ENCODE results near the gene KCNG2.

Gene KCNG2

DNA sequence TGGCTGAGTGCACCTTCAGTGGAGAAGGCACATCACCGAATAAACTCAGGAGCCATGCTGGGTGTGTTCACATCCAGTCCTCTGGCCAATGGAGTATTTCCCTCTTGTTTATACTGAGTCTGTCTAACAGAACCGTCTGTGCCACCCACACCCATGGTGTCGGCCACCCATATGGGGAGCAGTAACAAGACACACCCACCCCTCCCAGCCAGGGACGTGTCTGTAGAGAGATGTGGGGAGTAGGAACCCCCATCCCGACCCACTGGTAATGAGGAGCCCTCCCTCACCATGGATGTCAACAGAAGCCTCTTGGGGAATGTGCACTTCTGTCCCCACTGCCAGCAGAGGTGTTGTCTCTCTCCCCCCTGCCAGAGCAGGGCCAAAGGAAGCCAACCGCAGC, 37.1 kb downstream of the KCNG2 start:
- TF ChIP-seq, protein P1, sequence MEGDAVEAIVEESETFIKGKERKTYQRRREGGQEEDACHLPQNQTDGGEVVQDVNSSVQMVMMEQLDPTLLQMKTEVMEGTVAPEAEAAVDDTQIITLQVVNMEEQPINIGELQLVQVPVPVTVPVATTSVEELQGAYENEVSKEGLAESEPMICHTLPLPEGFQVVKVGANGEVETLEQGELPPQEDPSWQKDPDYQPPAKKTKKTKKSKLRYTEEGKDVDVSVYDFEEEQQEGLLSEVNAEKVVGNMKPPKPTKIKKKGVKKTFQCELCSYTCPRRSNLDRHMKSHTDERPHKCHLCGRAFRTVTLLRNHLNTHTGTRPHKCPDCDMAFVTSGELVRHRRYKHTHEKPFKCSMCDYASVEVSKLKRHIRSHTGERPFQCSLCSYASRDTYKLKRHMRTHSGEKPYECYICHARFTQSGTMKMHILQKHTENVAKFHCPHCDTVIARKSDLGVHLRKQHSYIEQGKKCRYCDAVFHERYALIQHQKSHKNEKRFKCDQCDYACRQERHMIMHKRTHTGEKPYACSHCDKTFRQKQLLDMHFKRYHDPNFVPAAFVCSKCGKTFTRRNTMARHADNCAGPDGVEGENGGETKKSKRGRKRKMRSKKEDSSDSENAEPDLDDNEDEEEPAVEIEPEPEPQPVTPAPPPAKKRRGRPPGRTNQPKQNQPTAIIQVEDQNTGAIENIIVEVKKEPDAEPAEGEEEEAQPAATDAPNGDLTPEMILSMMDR (conservative IDR thresholded peaks at IDR 0.05; ENCODE audit: low read depth, low read length): no peak
- no peak for DNase-seq (ENCODE audit: low read depth)
- H3K4me3 ChIP-seq (ENCODE audit: low read length): no peak overlapping the region

DNA sequence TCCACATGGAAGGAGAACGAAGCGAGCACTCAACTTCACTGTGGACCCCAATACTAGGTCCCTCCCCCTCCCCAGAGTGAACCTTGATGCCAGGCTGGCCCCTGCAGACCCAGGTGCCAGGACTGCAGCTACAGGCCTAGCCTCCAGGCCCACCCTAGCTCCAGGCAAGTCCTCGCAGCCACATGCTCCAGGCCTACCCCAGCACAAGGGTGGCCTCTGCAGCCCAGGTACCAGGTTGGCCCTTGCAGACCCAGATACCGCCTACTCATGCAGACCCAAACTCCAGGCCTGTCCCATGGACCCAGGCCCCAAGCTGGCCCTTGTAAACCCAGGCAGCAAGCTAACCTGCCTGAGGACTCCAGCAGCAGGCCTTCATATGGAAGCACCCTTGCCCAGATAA, 44.2 kb downstream of the KCNG2 start:
- TF ChIP-seq, protein P1 (conservative IDR thresholded peaks at IDR 0.05; ENCODE audit: low read depth, low read length): no peak
- no peak overlapping the region for H3K4me3 ChIP-seq (ENCODE audit: low read length)
- DNase-seq (ENCODE audit: low read depth): no peak

DNA sequence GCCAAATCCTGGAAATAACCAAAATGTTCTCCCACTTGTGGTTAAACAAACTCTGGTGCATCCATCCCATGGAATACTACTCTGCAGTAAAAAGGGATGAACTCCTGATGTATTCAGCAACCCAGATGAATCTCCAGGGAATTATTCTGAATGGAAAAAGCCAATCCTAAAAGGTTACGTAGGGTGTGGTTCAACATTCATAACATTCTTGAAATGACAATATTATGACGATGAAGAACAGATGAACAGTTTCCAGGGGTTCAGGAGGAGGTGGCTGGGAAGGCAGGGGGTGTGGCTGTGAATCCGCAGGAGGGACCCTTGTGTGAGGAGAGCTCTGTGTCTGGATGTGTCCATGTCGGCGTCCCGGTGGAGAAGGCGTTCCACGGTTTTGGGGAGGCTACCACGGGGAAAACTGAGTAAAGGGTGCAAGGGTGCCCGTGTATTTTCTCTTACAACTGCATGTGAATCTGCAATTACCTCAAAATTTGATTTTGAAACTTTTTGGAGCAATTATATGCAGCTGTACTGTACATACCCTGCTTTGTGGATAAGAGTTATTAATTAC, 47.3 kb downstream of the KCNG2 start:
- TF ChIP-seq, protein P1 (conservative IDR thresholded peaks at IDR 0.05; ENCODE audit: low read depth, low read length): no peak
- no peak overlapping the region for H3K4me3 ChIP-seq (ENCODE audit: low read length)
- no peak for DNase-seq (ENCODE audit: low read depth)

DNA sequence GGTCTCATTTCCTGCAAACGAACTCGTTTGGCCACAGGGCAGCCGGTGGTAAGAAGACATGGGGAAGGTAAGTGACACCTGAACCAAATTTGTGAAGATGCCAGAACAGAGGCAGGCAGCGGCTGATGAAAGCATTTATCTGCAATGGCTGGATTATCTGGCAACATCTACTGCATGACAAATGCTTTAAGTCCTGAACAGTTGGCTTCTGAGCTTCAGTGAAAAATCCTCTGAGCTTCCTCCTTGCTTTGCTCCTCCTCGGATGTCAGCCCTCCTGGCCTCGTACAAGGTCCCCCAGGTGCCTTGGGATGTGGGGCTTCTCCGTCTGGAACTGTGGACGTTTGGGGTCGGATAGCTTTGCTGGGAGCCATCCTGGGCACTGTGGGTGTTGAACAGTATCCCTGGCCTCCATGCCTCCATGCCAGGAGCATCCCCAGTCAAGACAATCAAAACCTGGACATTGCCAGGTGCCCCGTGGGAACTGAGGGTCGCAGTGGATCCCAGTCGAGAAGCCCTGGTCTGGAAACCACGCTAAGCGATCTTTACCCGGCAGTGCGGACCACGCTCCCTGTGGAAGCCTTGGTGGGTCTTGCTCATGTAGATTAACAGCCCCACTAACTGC, 49.3 kb downstream of the KCNG2 start:
- no peak overlapping the region for H3K4me3 ChIP-seq (ENCODE audit: low read length)
- TF ChIP-seq, protein P1 (conservative IDR thresholded peaks at IDR 0.05; ENCODE audit: low read depth, low read length): no peak
- DNase-seq (ENCODE audit: low read depth): no peak

DNA sequence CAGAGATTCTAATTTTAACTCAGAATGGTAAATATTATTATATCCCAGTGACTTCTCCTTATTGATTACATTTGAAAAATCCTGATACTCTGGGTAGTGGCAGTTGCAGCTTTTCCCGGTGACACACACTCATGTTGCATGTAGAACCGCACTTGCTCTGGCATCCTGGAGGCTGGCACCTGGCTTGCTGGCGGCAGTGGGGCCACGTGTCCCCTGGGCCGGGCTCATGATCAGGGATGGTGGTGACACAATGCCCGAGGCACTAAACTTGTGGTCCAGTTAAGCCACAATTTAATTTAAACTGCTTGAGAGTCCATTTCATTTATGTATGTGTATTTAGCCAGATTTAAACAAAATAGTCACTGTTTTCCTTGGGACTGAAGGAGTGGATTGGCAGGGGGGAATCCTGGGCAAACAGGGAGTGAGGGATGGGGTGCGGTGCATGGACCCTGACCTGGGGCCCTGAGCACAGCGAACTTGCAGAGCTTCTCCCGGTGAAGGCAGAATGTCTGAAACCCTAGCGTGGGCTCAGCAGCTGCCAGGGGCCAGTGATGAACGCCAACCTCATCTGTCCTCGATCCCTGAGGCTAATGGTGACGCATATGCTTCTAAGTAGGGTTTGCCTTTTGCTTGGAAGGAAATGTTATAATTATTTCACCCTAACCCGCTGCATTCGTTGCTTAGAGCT, 50.0 kb downstream of the KCNG2 start:
- DNase-seq (ENCODE audit: low read depth): no peak
- no peak overlapping the region for H3K4me3 ChIP-seq (ENCODE audit: low read length)
- TF ChIP-seq, protein P1 (conservative IDR thresholded peaks at IDR 0.05; ENCODE audit: low read depth, low read length): no peak

DNA sequence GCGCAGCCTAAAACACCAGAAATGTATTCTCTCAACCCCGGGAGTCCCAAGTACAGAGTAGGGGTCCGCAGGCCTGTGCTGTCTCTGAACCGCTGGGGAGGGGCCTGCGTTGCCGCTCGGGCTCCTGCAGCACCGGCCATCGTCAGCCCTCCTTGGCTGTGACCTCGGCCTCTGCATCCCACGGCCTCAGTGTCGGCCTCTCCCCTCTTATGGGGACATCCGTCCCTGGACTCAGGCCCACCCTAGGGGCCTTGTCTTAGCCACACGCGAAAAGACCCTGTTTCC, 50.5 kb downstream of the KCNG2 start:
- no peak overlapping the region for H3K4me3 ChIP-seq (ENCODE audit: low read length)
- TF ChIP-seq, protein P1 (conservative IDR thresholded peaks at IDR 0.05; ENCODE audit: low read depth, low read length): no peak
- DNase-seq (ENCODE audit: low read depth): no peak

All from retinal pigment epithelial cell (primary cell).